GM23338 (cell line): Measurements from ENCODE around the gene PLAAT5. TPM values are rescaled to one million over a fixed set of nuclear protein-coding genes. Genes with fewer than 3 reads are reported as not detected.

Source experiments
- ATAC-seq: fragments of 200-7000 bp; cut with Tn5 transposase; 3 replicates; pipeline ENCODE4 v1.9.1; 2020
- DNase-seq: peaks from one replicate; pipeline ENCODE4 v3.0.0-alpha.2; 2015; ENCODE audit warnings: low spot score
- H2AFZ ChIP-seq: fragments of 200-600 bp; sonication (generic); 2 replicates; pipeline ENCODE4 v1.8.0; 2016; ENCODE audit warnings: antibody characterized with exemption, mild to moderate bottlenecking, moderate library complexity
- H3F3A ChIP-seq: fragments of 200-600 bp; sonication (generic); replicated peaks from 2 replicates; pipeline ENCODE4 v1.8.0; 2017; ENCODE audit warnings: antibody characterized with exemption, mixed run types, low read depth
- H3K27ac ChIP-seq: fragments of 200-600 bp; sonication (generic); 2 replicates; pipeline ENCODE4 v1.6.1; 2016; ENCODE audit warnings: low read depth
- H3K27me3 ChIP-seq: fragments of 200-600 bp; sonication (generic); 2 replicates; pipeline ENCODE4 v1.8.0; 2016; ENCODE audit warnings: mild to moderate bottlenecking, mixed run types, moderate library complexity; ENCODE audit not compliant: insufficient read depth
- H3K36me3 ChIP-seq: fragments of 200-600 bp; sonication (generic); 2 replicates; pipeline ENCODE4 v1.8.0; 2016; ENCODE audit warnings: mild to moderate bottlenecking; ENCODE audit not compliant: insufficient read depth
- H3K4me1 ChIP-seq: fragments of 200-600 bp; sonication (generic); 2 replicates; pipeline ENCODE4 v1.8.0; 2016; ENCODE audit warnings: mild to moderate bottlenecking, moderate library complexity; ENCODE audit not compliant: insufficient read depth
- H3K4me2 ChIP-seq: fragments of 200-600 bp; sonication (generic); 2 replicates; pipeline ENCODE4 v1.7.1; 2017; ENCODE audit warnings: mixed run types
- H3K4me3 ChIP-seq: fragments of 200-600 bp; sonication (generic); 2 replicates; pipeline ENCODE4 v1.6.1; 2016; ENCODE audit warnings: mixed run types
- H3K79me2 ChIP-seq: fragments of 200-600 bp; sonication (generic); replicated peaks from 2 replicates; pipeline ENCODE4 v1.8.0; 2017; ENCODE audit warnings: mild to moderate bottlenecking; ENCODE audit not compliant: insufficient read depth
- H3K9me2 ChIP-seq: fragments of 200-600 bp; sonication (generic); 2 replicates; pipeline ENCODE4 v1.8.0; 2017; ENCODE audit not compliant: insufficient read depth
- H4K20me1 ChIP-seq: fragments of 200-600 bp; sonication (generic); replicated peaks from 2 replicates; pipeline ENCODE4 v1.8.0; 2017; ENCODE audit warnings: mild to moderate bottlenecking; ENCODE audit not compliant: insufficient read depth
- H3K27ac Mint-ChIP-seq: 2 replicates; pipeline ENCODE4 v1.8.0; 2020; ENCODE audit warnings: inconsistent platforms, mild to moderate bottlenecking, moderate library complexity, mixed read lengths
- H3K27me3 Mint-ChIP-seq: 3 replicates; pipeline ENCODE4 v1.8.0; 2022; ENCODE audit warnings: low read depth, mild to moderate bottlenecking, moderate library complexity, mixed read lengths, inconsistent platforms; ENCODE audit not compliant: insufficient read depth, poor library complexity
- H3K36me3 Mint-ChIP-seq: 3 replicates; pipeline ENCODE4 v1.8.0; 2021; ENCODE audit warnings: low read depth, mild to moderate bottlenecking, inconsistent platforms, moderate library complexity, mixed read lengths
- H3K4me1 Mint-ChIP-seq: 3 replicates; pipeline ENCODE4 v1.8.0; 2020; ENCODE audit warnings: mild to moderate bottlenecking, inconsistent platforms, mixed read lengths
- H3K4me3 Mint-ChIP-seq: 3 replicates; pipeline ENCODE4 v1.8.0; 2021; ENCODE audit warnings: moderate library complexity, mild to moderate bottlenecking, inconsistent platforms, mixed read lengths
- H3K9me3 Mint-ChIP-seq: 3 replicates; pipeline ENCODE4 v1.8.0; 2020; ENCODE audit warnings: moderate library complexity, mild to moderate bottlenecking, inconsistent platforms, mixed read lengths
- CREB1 ChIP-seq: fragments of 250-450 bp; sonication (Bioruptor Pico); IDR thresholded peaks from 2 replicates; pipeline ENCODE4 v1.5.0; 2020; ENCODE audit warnings: low read depth, mild to moderate bottlenecking, moderate library complexity
- EZH2 ChIP-seq: fragments of 200-600 bp; sonication (generic); IDR thresholded peaks from one replicate; pipeline ENCODE4 v1.8.0; 2017; ENCODE audit warnings: antibody characterized with exemption, mild to moderate bottlenecking, low read depth; ENCODE audit not compliant: unreplicated experiment
- EZH2phosphoT487 ChIP-seq: fragments of 200-600 bp; sonication (generic); IDR thresholded peaks from one replicate; pipeline ENCODE4 v1.8.1; 2018; ENCODE audit warnings: antibody characterized with exemption; ENCODE audit not compliant: unreplicated experiment
- JUNB ChIP-seq: IDR thresholded peaks from one replicate; pipeline ENCODE4 v1.6.1; 2016; ENCODE audit warnings: antibody characterized with exemption; ENCODE audit not compliant: unreplicated experiment
- NANOG ChIP-seq: IDR thresholded peaks from 2 replicates; pipeline ENCODE4 v1.6.1; 2016; ENCODE audit warnings: antibody characterized with exemption, borderline replicate concordance
- STAT1 ChIP-seq: IDR thresholded peaks from one replicate; pipeline ENCODE4 v1.6.1; 2016; ENCODE audit warnings: antibody characterized with exemption; ENCODE audit not compliant: unreplicated experiment
- ZNF331 ChIP-seq: fragments of 250-450 bp; sonication (Bioruptor Pico); IDR thresholded peaks from 2 replicates; pipeline ENCODE4 v1.5.0; 2020; ENCODE audit warnings: low read depth, mild to moderate bottlenecking, moderate library complexity
- polyA plus RNA-seq: library from polyadenylated mRNA; unstranded; fragments of >200 nt; fragmentation: Nextera tagmentation; extraction: Ambion mirVana; gene quantifications from 2 replicates; pipeline ENCODE4 v1.2.1, GENCODE V29; 2016
- total RNA-seq: library from RNA; depleted of rRNA; stranded (reverse); fragments of >200 nt; shearing (Covaris generic); gene quantifications from 2 replicates; pipeline ENCODE4 v1.2.3, GENCODE V29; 2014
- TF ChIP-seq, protein P1 (sequence below), 2 experiments: fragments of 200-600 bp in 1 of 2; sonication (generic) in 1 of 2; conservative IDR thresholded peaks; 2 replicates each; pipeline versions ENCODE4 v1.5.1 to v1.6.1; 2016 to 2017; ENCODE audit warnings: antibody characterized with exemption in 2 of 2, low read depth in 2 of 2, mild to moderate bottlenecking in 2 of 2, moderate library complexity in 1 of 2
- TF ChIP-seq, protein P2 (sequence below): IDR thresholded peaks from 2 replicates; pipeline ENCODE4 v1.6.1; 2016; ENCODE audit warnings: antibody characterized with exemption
- TF ChIP-seq, protein P3 (sequence below): IDR thresholded peaks from one replicate; pipeline ENCODE4 v1.6.1; 2018; ENCODE audit warnings: antibody characterized with exemption; ENCODE audit not compliant: unreplicated experiment

The PLAAT5 gene
- total and polyA plus RNA-seq, 2 experiments from 2014 or later = 7.7 to 11.6 TPM

DNA sequence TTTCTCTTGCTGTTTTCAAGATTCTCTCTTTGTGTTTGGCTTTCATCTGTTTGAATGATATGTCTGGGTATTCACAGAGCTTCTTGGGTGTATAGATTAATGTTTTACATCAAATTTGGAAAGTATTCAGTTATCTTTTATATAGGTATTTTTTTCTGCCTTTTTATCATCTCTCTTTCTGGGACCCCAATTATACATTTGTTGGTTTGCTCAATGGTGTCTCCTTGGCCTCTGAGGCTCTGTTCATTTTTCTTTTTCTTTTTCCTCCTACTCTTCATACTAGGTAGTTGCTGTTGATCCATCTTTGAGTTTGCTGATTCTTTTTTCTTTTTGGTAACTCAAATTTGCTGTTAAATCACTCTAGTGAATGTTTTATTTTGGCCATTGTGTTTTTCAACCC is 14.3 kb downstream of the PLAAT5 start:
- Histone ChIP-seq H3K36me3 (peaks cover 5% of the 10 kb centered on the region; the same call in 1 of the 2 replicates), H3K79me2 (no peaks in the 10 kb centered on the region), H3K4me1 (no peaks in the 10 kb centered on the region), H3K27ac (no peak overlapping the region), H2AFZ (no peak overlapping the region), H4K20me1 (no peaks in the 10 kb centered on the region), H3K4me2 (no peak overlapping the region), H3F3A (no peaks in the 10 kb centered on the region), H3K9me2 (no peaks in the 10 kb centered on the region), H3K4me3 (no peak overlapping the region), H3K27me3 (no peaks in the 10 kb centered on the region)
- H3K27me3 Mint-ChIP-seq = peaks cover 4% of the 10 kb centered on the region
- H3K9me3 Mint-ChIP-seq = peaks cover 5% of the 10 kb centered on the region
- no peak for ATAC-seq
- no peak overlapping the region for H3K27ac Mint-ChIP-seq
- DNase-seq = peak; percentile 17
- H3K4me3 Mint-ChIP-seq = no peak overlapping the region
- H3K4me1 Mint-ChIP-seq = no peaks in the 10 kb centered on the region
- TF ChIP-seq, protein P1, sequence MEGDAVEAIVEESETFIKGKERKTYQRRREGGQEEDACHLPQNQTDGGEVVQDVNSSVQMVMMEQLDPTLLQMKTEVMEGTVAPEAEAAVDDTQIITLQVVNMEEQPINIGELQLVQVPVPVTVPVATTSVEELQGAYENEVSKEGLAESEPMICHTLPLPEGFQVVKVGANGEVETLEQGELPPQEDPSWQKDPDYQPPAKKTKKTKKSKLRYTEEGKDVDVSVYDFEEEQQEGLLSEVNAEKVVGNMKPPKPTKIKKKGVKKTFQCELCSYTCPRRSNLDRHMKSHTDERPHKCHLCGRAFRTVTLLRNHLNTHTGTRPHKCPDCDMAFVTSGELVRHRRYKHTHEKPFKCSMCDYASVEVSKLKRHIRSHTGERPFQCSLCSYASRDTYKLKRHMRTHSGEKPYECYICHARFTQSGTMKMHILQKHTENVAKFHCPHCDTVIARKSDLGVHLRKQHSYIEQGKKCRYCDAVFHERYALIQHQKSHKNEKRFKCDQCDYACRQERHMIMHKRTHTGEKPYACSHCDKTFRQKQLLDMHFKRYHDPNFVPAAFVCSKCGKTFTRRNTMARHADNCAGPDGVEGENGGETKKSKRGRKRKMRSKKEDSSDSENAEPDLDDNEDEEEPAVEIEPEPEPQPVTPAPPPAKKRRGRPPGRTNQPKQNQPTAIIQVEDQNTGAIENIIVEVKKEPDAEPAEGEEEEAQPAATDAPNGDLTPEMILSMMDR (conservative IDR thresholded peaks at IDR 0.05; ENCODE audit: low read depth in 2 of 2) = no peak
- TF ChIP-seq, protein P2, sequence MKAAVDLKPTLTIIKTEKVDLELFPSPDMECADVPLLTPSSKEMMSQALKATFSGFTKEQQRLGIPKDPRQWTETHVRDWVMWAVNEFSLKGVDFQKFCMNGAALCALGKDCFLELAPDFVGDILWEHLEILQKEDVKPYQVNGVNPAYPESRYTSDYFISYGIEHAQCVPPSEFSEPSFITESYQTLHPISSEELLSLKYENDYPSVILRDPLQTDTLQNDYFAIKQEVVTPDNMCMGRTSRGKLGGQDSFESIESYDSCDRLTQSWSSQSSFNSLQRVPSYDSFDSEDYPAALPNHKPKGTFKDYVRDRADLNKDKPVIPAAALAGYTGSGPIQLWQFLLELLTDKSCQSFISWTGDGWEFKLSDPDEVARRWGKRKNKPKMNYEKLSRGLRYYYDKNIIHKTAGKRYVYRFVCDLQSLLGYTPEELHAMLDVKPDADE = no peak
- TF ChIP-seq CREB1 (CRISPR knock-in tag) = no peak
- no peak for TF ChIP-seq ZNF331
- no peak for TF ChIP-seq STAT1
- no peak for TF ChIP-seq JUNB
- TF ChIP-seq, protein P3, sequence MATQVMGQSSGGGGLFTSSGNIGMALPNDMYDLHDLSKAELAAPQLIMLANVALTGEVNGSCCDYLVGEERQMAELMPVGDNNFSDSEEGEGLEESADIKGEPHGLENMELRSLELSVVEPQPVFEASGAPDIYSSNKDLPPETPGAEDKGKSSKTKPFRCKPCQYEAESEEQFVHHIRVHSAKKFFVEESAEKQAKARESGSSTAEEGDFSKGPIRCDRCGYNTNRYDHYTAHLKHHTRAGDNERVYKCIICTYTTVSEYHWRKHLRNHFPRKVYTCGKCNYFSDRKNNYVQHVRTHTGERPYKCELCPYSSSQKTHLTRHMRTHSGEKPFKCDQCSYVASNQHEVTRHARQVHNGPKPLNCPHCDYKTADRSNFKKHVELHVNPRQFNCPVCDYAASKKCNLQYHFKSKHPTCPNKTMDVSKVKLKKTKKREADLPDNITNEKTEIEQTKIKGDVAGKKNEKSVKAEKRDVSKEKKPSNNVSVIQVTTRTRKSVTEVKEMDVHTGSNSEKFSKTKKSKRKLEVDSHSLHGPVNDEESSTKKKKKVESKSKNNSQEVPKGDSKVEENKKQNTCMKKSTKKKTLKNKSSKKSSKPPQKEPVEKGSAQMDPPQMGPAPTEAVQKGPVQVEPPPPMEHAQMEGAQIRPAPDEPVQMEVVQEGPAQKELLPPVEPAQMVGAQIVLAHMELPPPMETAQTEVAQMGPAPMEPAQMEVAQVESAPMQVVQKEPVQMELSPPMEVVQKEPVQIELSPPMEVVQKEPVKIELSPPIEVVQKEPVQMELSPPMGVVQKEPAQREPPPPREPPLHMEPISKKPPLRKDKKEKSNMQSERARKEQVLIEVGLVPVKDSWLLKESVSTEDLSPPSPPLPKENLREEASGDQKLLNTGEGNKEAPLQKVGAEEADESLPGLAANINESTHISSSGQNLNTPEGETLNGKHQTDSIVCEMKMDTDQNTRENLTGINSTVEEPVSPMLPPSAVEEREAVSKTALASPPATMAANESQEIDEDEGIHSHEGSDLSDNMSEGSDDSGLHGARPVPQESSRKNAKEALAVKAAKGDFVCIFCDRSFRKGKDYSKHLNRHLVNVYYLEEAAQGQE = no peak
- no peak for TF ChIP-seq NANOG
- peaks cover 8% of the 10 kb centered on the region; the same call in 2 of the 3 replicates for H3K36me3 Mint-ChIP-seq

DNA sequence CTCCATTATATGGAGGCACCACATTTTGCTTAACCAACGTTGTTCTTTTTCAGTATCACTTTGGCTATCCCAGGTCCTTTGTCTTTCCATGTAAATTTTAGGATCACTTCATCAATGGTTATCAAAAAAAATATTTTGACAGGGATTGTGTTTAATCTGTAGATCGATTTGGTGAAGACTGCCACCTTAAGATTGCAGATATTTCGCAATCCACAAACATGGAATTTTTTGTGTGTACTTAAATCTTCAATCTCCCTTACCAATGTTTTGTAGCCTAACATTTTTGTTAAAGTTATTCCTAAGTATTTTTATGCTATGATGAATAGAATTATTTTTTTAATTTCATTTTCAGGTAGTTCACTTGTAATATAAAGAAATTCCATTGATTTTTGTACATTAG is 18.6 kb downstream of the PLAAT5 start:
- H2AFZ ChIP-seq = no peak overlapping the region
- H3K36me3 Mint-ChIP-seq = peaks cover 11% of the 10 kb centered on the region; the same call in 2 of the 3 replicates
- H3K4me3 ChIP-seq = no peak overlapping the region
- peaks cover 5% of the 10 kb centered on the region; the same call in 1 of the 2 replicates for H3K36me3 ChIP-seq
- no peaks in the 10 kb centered on the region for H3K79me2 ChIP-seq
- peaks cover 2% of the 10 kb centered on the region for H3K27me3 Mint-ChIP-seq
- no peaks in the 10 kb centered on the region for H3K27me3 ChIP-seq
- no peak overlapping the region for H3K4me3 Mint-ChIP-seq
- H3K9me2 ChIP-seq = peaks cover 11% of the 10 kb centered on the region
- no peaks in the 10 kb centered on the region for H3F3A ChIP-seq
- H3K27ac ChIP-seq = no peak overlapping the region
- no peak for DNase-seq
- no peak overlapping the region for H3K27ac Mint-ChIP-seq
- H3K4me1 Mint-ChIP-seq = no peaks in the 10 kb centered on the region
- peaks cover 8% of the 10 kb centered on the region for H3K9me3 Mint-ChIP-seq
- no peaks in the 10 kb centered on the region for H3K4me1 ChIP-seq
- no peak overlapping the region for H3K4me2 ChIP-seq
- ATAC-seq = no peak
- H4K20me1 ChIP-seq = no peaks in the 10 kb centered on the region
- no peak for TF ChIP-seq EZH2
- no peak for TF ChIP-seq STAT1
- TF ChIP-seq, protein P3 = no peak
- TF ChIP-seq, protein P2 = no peak
- no peak for TF ChIP-seq CREB1 (CRISPR knock-in tag)
- TF ChIP-seq, protein P1 (conservative IDR thresholded peaks at IDR 0.05; ENCODE audit: low read depth in 2 of 2) = no peak
- no peak for TF ChIP-seq EZH2phosphoT487
